ENCODE measurements around the gene CDC16. TPM values are rescaled to one million over a fixed set of nuclear protein-coding genes. Genes with fewer than 3 reads are reported as not detected.
"Not testable (repeated sequence)": the region's sequence is repeated elsewhere in the genome, so short reads cannot be mapped to it uniquely, and the experiment has no call there.

The CDC16 gene
- polyA plus RNA-seq, 6 donors from 2014 or later = 21.4 to 29.9 (median 24.5) TPM

GRCh38 chr13:114257014-114257413, 22.3 kb downstream of the CDC16 start:
- H3K27ac Mint-ChIP-seq = no peak overlapping the region
- no peak overlapping the region for H3K4me3 Mint-ChIP-seq
- peaks cover 17 to 45% of the 10 kb centered on the region in 2 donors for H3K36me3 Mint-ChIP-seq
- no peaks in the 10 kb centered on the region for H3K27me3 Mint-ChIP-seq
- no peaks in the 10 kb centered on the region for H3K9me3 Mint-ChIP-seq
- ATAC-seq (ENCODE audit: low read depth in 2 of 2) = no peak
- no peak for DNase-seq
- H3K4me1 Mint-ChIP-seq = peaks cover 25 to 36% (median 30%) of the 10 kb centered on the region in 3 donors

DNA sequence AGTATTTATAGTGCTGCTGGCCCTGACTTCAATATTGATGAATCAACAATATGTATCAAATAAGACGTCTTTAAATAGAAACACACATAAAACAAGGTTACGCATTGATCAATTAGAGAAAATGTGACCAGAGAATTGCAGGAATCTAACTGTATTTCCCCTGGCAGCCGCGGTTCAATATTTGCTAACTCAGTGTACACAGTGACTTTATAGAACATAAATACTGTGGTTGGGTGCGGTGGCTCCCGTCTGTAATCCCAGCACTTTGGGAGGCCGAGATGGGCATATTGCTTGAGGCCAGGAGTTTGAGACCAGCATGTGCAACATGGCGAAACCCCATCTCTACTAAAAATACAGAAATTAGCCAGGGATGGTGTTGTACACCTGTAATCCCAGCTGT, 23.9 kb downstream of the CDC16 start:
- no peak for ATAC-seq (ENCODE audit: low read depth in 2 of 2)

GRCh38 chr13:114259374-114259773, 24.7 kb downstream of the CDC16 start:
- H3K27me3 Mint-ChIP-seq = no peaks in the 10 kb centered on the region
- H3K9me3 Mint-ChIP-seq = no peaks in the 10 kb centered on the region
- peak overlapping the region in 1 of 6 donors; percentile 86 for H3K27ac Mint-ChIP-seq
- DNase-seq (no peak), ATAC-seq (ENCODE audit: low read depth in 2 of 2) (no peak)
- H3K4me1 Mint-ChIP-seq = peaks cover 36 to 52% (median 46%) of the 10 kb centered on the region in 3 donors
- H3K36me3 Mint-ChIP-seq = peaks cover 16 to 41% of the 10 kb centered on the region in 2 donors
- H3K4me3 Mint-ChIP-seq = no peak overlapping the region

More for the DNA sequence above, 23.9 kb downstream of the CDC16 start:
- H3K4me1 Mint-ChIP-seq = peaks cover 32 to 47% (median 45%) of the 10 kb centered on the region in 3 donors
- no peak for DNase-seq
- H3K36me3 Mint-ChIP-seq = peaks cover 17 to 48% of the 10 kb centered on the region in 2 donors
- H3K27me3 Mint-ChIP-seq = no peaks in the 10 kb centered on the region
- no peak overlapping the region for H3K27ac Mint-ChIP-seq
- no peak overlapping the region for H3K4me3 Mint-ChIP-seq
- H3K9me3 Mint-ChIP-seq = no peaks in the 10 kb centered on the region

DNA sequence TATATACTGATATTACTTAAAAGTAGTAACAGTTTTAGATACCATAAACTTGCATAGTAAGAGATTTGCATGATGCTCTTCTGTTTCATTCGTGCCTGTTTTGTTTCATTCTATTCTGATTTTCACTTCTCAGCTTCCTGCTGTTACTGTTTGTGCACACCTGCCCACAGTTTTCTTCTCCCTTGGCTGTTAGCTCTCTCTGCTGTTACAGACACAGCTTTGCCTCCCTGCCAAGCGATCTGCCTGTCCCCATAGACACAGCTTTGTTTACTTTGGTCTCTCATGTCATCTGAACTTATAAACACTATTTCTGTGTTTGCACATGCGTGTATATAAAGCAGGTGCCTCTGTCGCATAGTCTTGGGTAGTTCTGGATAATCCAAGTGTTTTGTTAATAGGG, 25.3 kb downstream of the CDC16 start:
- H3K9me3 Mint-ChIP-seq = no peaks in the 10 kb centered on the region
- ATAC-seq (ENCODE audit: low read depth in 2 of 2) (peak in 1 of 2 donors; percentile 9), DNase-seq (no peak)
- peaks cover 10 to 35% of the 10 kb centered on the region in 2 donors for H3K36me3 Mint-ChIP-seq
- H3K27ac Mint-ChIP-seq = peak overlapping the region in 3 of 6 donors; percentile 71 to 86 (median 83)
- no peaks in the 10 kb centered on the region for H3K27me3 Mint-ChIP-seq
- H3K4me3 Mint-ChIP-seq = no peak overlapping the region
- peaks cover 36 to 52% (median 46%) of the 10 kb centered on the region in 3 donors for H3K4me1 Mint-ChIP-seq

- Mint-ChIP-seq H3K4me3 (peak overlapping the region in 4 of 8 donors; percentile 3 to 77 (median 58)), H3K4me1 (peaks cover 36 to 52% (median 44%) of the 10 kb centered on the region in 3 donors), H3K9me3 (no peaks in the 10 kb centered on the region), H3K36me3 (peaks cover 9 to 32% of the 10 kb centered on the region in 2 donors), H3K27me3 (no peaks in the 10 kb centered on the region), H3K27ac (peak overlapping the region in 5 of 6 donors; percentile 83 to 99 (median 89))
- ATAC-seq (ENCODE audit: low read depth in 2 of 2) (peak; percentile 49 to 60), DNase-seq (peak; percentile 25)
These were observed 26.1 kb downstream of the CDC16 start for GRCh38 chr13:114260814-114261213.

GRCh38 chr13:114261328-114261965, 26.8 kb downstream of the CDC16 start:
- Mint-ChIP-seq H3K27ac (peak overlapping the region; percentile 55 to 99 (median 88)), H3K4me3 (peak overlapping the region in 6 of 8 donors; percentile 23 to 77 (median 58)), H3K36me3 (peaks cover 9 to 30% of the 10 kb centered on the region in 2 donors), H3K9me3 (no peaks in the 10 kb centered on the region), H3K4me1 (peaks cover 33 to 51% (median 38%) of the 10 kb centered on the region in 3 donors), H3K27me3 (no peaks in the 10 kb centered on the region)
- DNase-seq (no peak), ATAC-seq (ENCODE audit: low read depth in 2 of 2) (peak; percentile 38 to 47)

DNA sequence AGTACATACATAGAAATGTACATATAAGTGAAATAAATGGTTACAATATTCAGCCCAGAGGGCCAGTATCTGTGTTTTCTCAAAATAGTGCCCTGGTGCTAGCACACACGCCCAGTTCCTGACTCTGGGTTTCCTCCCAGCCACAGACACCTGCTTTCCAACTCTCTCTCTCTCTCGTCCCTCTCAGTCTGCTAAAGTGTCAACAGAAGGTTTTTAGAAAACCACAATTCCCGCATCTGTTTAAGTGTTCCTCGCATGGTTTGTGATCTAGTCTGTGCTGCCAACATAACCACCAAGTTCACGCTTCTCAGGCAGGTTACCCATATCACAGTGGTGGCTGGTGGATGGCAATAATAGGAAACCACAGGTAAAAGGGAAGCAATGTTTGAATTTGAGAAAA, 28.9 kb downstream of the CDC16 start:
- Mint-ChIP-seq H3K4me1 (peaks cover 35 to 55% (median 41%) of the 10 kb centered on the region in 3 donors), H3K4me3 (peak overlapping the region; percentile 7 to 85 (median 69)), H3K9me3 (peaks cover 0 to 3% (median 0%) of the 10 kb centered on the region in 7 donors), H3K27me3 (no peaks in the 10 kb centered on the region), H3K36me3 (peaks cover 17 to 29% of the 10 kb centered on the region in 2 donors), H3K27ac (peak overlapping the region; percentile 23 to 94 (median 77))
- ATAC-seq (ENCODE audit: low read depth in 2 of 2) (peak; percentile 60 to 72), DNase-seq (peak; percentile 47)

DNA sequence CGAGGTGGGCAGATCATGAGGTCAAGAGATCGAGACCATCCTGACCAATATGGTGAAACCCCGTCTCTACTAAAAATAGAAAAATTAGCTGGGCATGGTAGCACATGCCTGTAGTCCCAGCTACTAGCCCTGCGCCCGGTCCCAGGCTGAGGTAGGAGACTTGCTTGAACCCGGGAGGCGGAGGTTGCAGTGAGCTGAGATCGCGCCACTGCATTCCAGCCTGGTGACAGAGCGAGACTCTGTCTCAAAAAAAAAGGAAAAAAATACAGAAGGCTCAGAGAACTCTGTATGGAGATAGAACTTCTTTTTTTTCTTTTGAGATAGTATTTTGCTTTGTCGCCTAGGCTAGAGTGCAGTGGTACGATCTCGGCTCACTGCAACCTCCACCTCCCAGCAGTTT, 29.6 kb downstream of the CDC16 start:
- Mint-ChIP-seq H3K4me1 (peaks cover 35 to 56% (median 41%) of the 10 kb centered on the region in 3 donors), H3K27ac (peak overlapping the region in 1 of 6 donors; percentile 78)

DNA sequence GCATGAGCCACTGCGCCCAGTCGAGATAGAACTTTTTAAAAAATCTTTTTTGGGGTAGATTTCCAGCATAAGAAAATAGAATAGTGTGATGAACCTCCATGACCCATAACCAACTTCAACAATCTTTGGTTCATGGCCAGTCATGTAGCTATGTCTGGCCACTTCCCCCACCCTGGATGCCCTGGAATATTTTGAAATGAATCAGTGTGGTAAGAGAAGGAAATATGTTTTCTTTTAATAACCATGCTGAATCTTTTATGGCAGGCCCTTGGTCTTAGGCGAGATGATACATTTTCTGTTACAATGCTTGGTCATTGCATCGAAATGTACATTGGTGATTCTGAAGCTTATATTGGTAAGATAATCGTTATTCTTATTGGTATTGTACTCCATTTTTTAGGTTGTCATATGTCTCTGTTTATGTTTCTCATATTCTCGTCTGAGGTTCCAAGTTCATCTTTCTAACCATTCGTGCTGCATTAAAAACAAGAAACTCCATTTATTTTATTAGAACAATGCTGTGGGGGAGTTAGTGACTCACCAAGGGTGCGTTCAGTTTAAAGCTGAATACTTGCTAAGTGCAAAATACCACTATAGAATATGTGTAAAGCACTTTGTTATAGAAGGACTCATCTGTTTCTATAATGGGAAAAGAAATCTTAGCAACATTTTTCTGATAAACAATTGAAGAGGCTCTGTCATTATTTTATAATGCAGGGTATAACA, 30.4 kb downstream of the CDC16 start:
- Mint-ChIP-seq H3K9me3 (peaks cover 0 to 3% (median 0%) of the 10 kb centered on the region in 7 donors), H3K27ac (peak overlapping the region in 2 of 6 donors; percentile 47 to 58), H3K36me3 (peaks cover 13 to 31% of the 10 kb centered on the region in 2 donors), H3K4me3 (no peak overlapping the region), H3K4me1 (peaks cover 33 to 51% (median 39%) of the 10 kb centered on the region in 3 donors), H3K27me3 (no peaks in the 10 kb centered on the region)
- DNase-seq (no peak), ATAC-seq (ENCODE audit: low read depth in 2 of 2) (no peak)

More for the DNA sequence above, 29.6 kb downstream of the CDC16 start:
- ATAC-seq (ENCODE audit: low read depth in 2 of 2); H3K27me3 Mint-ChIP-seq; DNase-seq; H3K9me3 Mint-ChIP-seq; H3K4me3 Mint-ChIP-seq: not testable (repeated sequence)
- H3K36me3 Mint-ChIP-seq = peaks cover 17 to 33% of the 10 kb centered on the region in 2 donors

- Mint-ChIP-seq H3K4me1 (peaks cover 21 to 39% (median 27%) of the 10 kb centered on the region in 3 donors), H3K27ac (peak overlapping the region in 3 of 6 donors; percentile 29 to 88 (median 36)), H3K27me3 (no peaks in the 10 kb centered on the region), H3K9me3 (peaks cover 0 to 3% (median 0%) of the 10 kb centered on the region in 7 donors), H3K36me3 (peaks cover 9 to 22% of the 10 kb centered on the region in 2 donors), H3K4me3 (no peak overlapping the region)
- ATAC-seq (ENCODE audit: low read depth in 2 of 2) = no peak
- no peak for DNase-seq
These were observed 31.5 kb downstream of the CDC16 start for GRCh38 chr13:114266241-114266640.

DNA sequence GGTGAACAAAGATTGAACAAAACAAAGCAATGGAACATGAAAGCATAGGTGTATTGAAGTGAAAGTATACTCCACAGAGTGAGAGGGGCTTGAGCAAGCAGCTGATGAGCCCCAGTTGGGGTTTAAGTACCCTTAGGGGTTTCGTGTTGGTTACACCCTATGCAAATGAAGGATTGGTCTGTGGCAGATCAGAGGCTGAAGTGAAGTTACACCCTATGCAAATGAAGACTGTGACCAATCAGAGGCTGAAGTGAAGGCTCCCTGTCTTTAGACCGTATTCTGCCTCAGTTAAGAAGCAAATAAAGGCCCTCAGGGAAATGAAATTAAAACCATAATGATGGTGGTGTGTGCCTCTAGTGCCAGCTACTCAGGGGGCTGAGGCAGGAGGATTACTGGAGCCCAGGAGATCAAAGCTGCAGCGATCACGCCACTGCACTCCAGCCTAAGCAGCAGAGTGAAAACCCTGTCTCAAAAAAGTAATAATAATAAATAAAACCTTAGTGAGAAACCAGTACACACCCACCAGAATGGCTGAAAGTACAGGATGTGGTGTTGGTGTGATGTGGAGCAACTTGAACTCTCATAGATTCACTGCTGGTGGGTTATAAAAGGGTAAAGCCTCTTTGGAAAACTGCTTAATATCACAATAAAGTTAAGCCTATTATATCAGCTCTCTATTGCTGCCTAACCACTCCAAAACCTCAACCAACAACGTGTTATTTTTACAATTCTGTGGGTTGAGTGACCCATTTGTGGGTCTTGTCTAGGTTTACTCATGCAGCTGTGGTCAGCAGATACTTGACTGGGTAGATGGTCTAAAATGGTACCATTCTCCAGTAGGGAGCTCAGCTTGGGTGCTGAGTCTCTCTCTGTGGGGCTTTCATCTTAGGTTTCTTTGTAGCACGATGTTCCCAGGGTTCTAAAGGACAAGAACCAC, 33.9 kb downstream of the CDC16 start:
- Mint-ChIP-seq H3K27ac (peak overlapping the region in 4 of 6 donors; percentile 59 to 88 (median 66)), H3K36me3 (peaks cover 20 to 24% of the 10 kb centered on the region in 2 donors), H3K27me3 (no peaks in the 10 kb centered on the region), H3K4me1 (peaks cover 8 to 15% (median 13%) of the 10 kb centered on the region in 3 donors), H3K4me3 (peak overlapping the region in 1 of 8 donors; percentile 41), H3K9me3 (peaks cover 0 to 3% (median 0%) of the 10 kb centered on the region in 7 donors)
- DNase-seq (no peak), ATAC-seq (ENCODE audit: low read depth in 2 of 2) (peak in 1 of 2 donors; percentile 20)

DNA sequence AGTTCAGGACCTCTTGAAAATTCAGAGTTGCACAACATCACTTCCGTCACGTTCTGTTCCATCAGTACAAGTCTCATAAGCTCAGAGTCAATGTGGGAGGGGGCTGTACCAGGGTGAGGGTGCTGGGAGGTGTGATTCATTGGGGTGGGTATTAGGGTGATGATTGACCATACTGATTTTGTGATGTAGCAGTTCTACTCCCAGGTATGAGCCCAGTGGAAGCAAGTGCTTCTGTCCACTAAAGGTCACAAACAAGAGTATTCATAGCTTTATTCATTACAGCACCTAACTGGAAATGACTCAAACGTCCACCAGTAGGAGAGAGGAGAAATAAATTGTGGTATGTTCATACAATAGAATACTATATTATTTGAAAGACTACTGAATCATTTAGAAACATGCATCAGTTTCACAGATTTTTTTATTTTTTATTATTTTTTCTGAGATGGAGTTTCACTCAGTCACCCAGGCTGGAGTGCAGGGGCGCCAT, 34.6 kb downstream of the CDC16 start:
- peaks cover 20 to 24% of the 10 kb centered on the region in 2 donors for H3K36me3 Mint-ChIP-seq
- no peak for DNase-seq
- H3K9me3 Mint-ChIP-seq = peaks cover 0 to 3% (median 0%) of the 10 kb centered on the region in 7 donors
- H3K4me1 Mint-ChIP-seq = peaks cover 5 to 10% (median 8%) of the 10 kb centered on the region in 3 donors
- H3K27ac Mint-ChIP-seq = peak overlapping the region in 2 of 6 donors; percentile 59 to 67
- ATAC-seq (ENCODE audit: low read depth in 2 of 2) = no peak
- H3K4me3 Mint-ChIP-seq = no peak overlapping the region
- no peaks in the 10 kb centered on the region for H3K27me3 Mint-ChIP-seq
